GM12878 (cell line): ENCODE results near the gene SLC9C2. TPM values are rescaled to one million over a fixed set of nuclear protein-coding genes. Genes with fewer than 3 reads are reported as not detected.

Experiments
- ASH2L ChIP-seq: fragments of 300-600, 200-600 bp; sonication (generic); IDR thresholded peaks from 2 replicates; pipeline ENCODE4 v1.6.1; 2017; ENCODE audit warnings: low read depth, mild to moderate bottlenecking, borderline replicate concordance
- BRCA1 ChIP-seq: IDR thresholded peaks from 2 replicates; pipeline ENCODE4 v1.6.1; 2011; ENCODE audit warnings: low read depth, low read length, improper control_type of control experiment
- KAT2A ChIP-seq: conservative IDR thresholded peaks from 2 replicates; pipeline ENCODE4 v1.6.1; 2011; ENCODE audit warnings: low read depth, low read length; ENCODE audit not compliant: control insufficient read depth
- PAX5 ChIP-seq: IDR thresholded peaks from 2 replicates; pipeline ENCODE4 v1.6.1; 2011; ENCODE audit warnings: low read depth, low read length, borderline replicate concordance
- POLR2AphosphoS2 ChIP-seq: IDR thresholded peaks from 2 replicates; pipeline ENCODE4 v1.6.1; 2011; ENCODE audit warnings: low read depth, mild to moderate bottlenecking, low read length, improper control_type of control experiment, moderate library complexity
- TBL1XR1 ChIP-seq: IDR thresholded peaks from 2 replicates; pipeline ENCODE4 v1.6.1; 2012; ENCODE audit warnings: low read depth, low read length, improper control_type of control experiment
- polyA plus RNA-seq, 11 experiments: library from polyadenylated mRNA; depleted of rRNA in 4 of 11; unstranded in 6 of 11; stranded (reverse) in 5 of 11; fragments of >200 nt; fragmentation: Nextera tagmentation in 4 of 11; fragmentation: Illumina TruSeq in 1 of 11; extraction: Ambion mirVana in 4 of 11; extraction: Trizol in 1 of 11; gene quantifications; 1 replicate in 1 of 11; 2 replicates in 10 of 11; pipeline versions ENCODE4 v1.2.1 to v1.2.3, GENCODE V29; 2011 to 2016; ENCODE audit warnings: inconsistent platforms in 2 of 11, missing spikeins in 2 of 11, low read depth in 1 of 11
- total RNA-seq, 4 experiments: library from RNA; depleted of rRNA in 3 of 4; stranded (reverse); fragments of >200 nt in 3 of 4; fragmentation: Illumina TruSeq in 1 of 4; extraction: Trizol in 1 of 4; gene quantifications; 2 replicates each; pipeline versions ENCODE4 v1.2.1 to v1.2.3, GENCODE V29; 2013 to 2021
- TF ChIP-seq, protein P1 (sequence below): IDR thresholded peaks from 2 replicates; pipeline ENCODE4 v1.6.1; 2011; ENCODE audit warnings: borderline replicate concordance, low read depth, mild to moderate bottlenecking, moderate library complexity, low read length; ENCODE audit not compliant: insufficient read depth, poor library complexity, severe bottlenecking
- TF ChIP-seq, protein P2 (sequence below): fragments of 450-650 bp; conservative IDR thresholded peaks from 2 replicates; pipeline ENCODE4 v1.6.1; 2017; ENCODE audit warnings: mild to moderate bottlenecking, moderate library complexity
- TF ChIP-seq, protein P3 (sequence below): fragments of 450-650 bp; IDR thresholded peaks from 2 replicates; pipeline ENCODE4 v1.6.1; 2016; ENCODE audit warnings: mild to moderate bottlenecking

SLC9C2 gene
- total and polyA plus RNA-seq, 10 of the 15 experiments (the other 5 are each of a cell fraction or from before 2014, with no cell fraction given), result not detected

DNA sequence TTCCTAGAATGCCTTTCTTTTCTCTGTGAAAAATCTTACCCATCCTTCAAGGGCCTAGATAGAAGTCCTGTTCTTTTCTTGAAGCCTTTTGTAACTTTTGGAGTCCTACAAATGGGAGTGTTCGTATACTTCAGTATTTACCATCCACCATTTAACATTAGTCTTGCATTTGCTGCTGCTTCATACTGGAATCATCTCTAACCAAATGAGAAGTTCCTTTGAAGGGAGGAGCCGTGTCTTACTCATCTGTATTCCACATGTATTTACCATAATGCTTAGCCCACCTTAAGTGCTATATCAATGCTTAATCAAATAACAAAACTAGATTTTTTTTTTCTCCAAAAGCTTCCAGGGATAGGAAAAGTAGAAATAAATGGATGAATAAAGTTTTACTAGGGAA is 118.6 kb downstream of the SLC9C2 start (continued):
- TF ChIP-seq POLR2AphosphoS2 (no peak), ASH2L (no peak), BRCA1 (no peak), TBL1XR1 (no peak), KAT2A (no peak), PAX5 (no peak)
- TF ChIP-seq, protein P1, sequence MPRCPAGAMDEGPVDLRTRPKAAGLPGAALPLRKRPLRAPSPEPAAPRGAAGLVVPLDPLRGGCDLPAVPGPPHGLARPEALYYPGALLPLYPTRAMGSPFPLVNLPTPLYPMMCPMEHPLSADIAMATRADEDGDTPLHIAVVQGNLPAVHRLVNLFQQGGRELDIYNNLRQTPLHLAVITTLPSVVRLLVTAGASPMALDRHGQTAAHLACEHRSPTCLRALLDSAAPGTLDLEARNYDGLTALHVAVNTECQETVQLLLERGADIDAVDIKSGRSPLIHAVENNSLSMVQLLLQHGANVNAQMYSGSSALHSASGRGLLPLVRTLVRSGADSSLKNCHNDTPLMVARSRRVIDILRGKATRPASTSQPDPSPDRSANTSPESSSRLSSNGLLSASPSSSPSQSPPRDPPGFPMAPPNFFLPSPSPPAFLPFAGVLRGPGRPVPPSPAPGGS, result no peak
- TF ChIP-seq, protein P2, sequence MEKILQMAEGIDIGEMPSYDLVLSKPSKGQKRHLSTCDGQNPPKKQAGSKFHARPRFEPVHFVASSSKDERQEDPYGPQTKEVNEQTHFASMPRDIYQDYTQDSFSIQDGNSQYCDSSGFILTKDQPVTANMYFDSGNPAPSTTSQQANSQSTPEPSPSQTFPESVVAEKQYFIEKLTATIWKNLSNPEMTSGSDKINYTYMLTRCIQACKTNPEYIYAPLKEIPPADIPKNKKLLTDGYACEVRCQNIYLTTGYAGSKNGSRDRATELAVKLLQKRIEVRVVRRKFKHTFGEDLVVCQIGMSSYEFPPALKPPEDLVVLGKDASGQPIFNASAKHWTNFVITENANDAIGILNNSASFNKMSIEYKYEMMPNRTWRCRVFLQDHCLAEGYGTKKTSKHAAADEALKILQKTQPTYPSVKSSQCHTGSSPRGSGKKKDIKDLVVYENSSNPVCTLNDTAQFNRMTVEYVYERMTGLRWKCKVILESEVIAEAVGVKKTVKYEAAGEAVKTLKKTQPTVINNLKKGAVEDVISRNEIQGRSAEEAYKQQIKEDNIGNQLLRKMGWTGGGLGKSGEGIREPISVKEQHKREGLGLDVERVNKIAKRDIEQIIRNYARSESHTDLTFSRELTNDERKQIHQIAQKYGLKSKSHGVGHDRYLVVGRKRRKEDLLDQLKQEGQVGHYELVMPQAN, result no peak
- TF ChIP-seq, protein P3, sequence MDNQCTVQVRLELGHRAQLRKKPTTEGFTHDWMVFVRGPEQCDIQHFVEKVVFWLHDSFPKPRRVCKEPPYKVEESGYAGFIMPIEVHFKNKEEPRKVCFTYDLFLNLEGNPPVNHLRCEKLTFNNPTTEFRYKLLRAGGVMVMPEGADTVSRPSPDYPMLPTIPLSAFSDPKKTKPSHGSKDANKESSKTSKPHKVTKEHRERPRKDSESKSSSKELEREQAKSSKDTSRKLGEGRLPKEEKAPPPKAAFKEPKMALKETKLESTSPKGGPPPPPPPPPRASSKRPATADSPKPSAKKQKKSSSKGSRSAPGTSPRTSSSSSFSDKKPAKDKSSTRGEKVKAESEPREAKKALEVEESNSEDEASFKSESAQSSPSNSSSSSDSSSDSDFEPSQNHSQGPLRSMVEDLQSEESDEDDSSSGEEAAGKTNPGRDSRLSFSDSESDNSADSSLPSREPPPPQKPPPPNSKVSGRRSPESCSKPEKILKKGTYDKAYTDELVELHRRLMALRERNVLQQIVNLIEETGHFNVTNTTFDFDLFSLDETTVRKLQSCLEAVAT, result no peak
